CD4-positive, alpha-beta memory T cell (primary cell): ENCODE data around the gene PPAT. TPM values are rescaled to one million over a fixed set of nuclear protein-coding genes. Genes with fewer than 3 reads are reported as not detected.

Experiments used
- CTCF ChIA-PET: fragments of 350-600 bp; sonication (Branson Sonifier 250); formaldehyde crosslinking; loops from one replicate; lab custom pipeline; 2021; ENCODE audit warnings: inconsistent platforms; ENCODE audit not compliant: partially characterized antibody; lab: Charles Lee
- POLR2A ChIA-PET: fragments of 350-600 bp; sonication (Branson Sonifier 250); formaldehyde crosslinking; loops from one replicate; lab custom pipeline; 2021; ENCODE audit not compliant: partially characterized antibody; lab: Charles Lee
- DNase-seq, 5 donors: peaks; one replicate each; pipeline versions ENCODE4 v3.0.0 to v3.0.0-alpha.2; 2020 to 2022; ENCODE audit warnings: mixed read lengths in 1 of 5
- H3K27ac ChIP-seq: one replicate; pipeline ENCODE4 v1.7.0; 2013; ENCODE audit warnings: low read depth, low read length
- H3K27me3 ChIP-seq: 2 replicates; pipeline ENCODE4 v1.7.0; 2013; ENCODE audit warnings: mild to moderate bottlenecking, low read length, moderate library complexity; ENCODE audit not compliant: insufficient read depth
- H3K36me3 ChIP-seq: 2 replicates; pipeline ENCODE4 v1.7.0; 2013; ENCODE audit warnings: mild to moderate bottlenecking, low read length, moderate library complexity; ENCODE audit not compliant: insufficient read depth
- H3K4me1 ChIP-seq: 2 replicates; pipeline ENCODE4 v1.7.0; 2013; ENCODE audit warnings: mild to moderate bottlenecking, low read length, moderate library complexity; ENCODE audit not compliant: insufficient read depth
- H3K4me3 ChIP-seq, 2 donors: one replicate each; pipeline ENCODE4 v1.7.0; 2013; ENCODE audit warnings: low read length in 2 of 2, mild to moderate bottlenecking in 1 of 2
- H3K9me3 ChIP-seq, 2 donors: one replicate each; pipeline ENCODE4 v1.7.0; 2013; ENCODE audit warnings: low read length in 2 of 2, control low read depth in 1 of 2; ENCODE audit not compliant: control insufficient read depth in 1 of 2
- H3K27ac Mint-ChIP-seq, 7 donors: one replicate each; pipeline ENCODE4 v1.8.0; 2020 to 2021; ENCODE audit warnings: mixed read lengths in 7 of 7, mild to moderate bottlenecking in 6 of 7, inconsistent platforms in 3 of 7, moderate library complexity in 3 of 7
- H3K27me3 Mint-ChIP-seq, 2 donors: one replicate each; pipeline ENCODE4 v1.8.0; 2020 to 2021; ENCODE audit warnings: mixed read lengths in 2 of 2
- H3K36me3 Mint-ChIP-seq, 2 donors: one replicate each; pipeline ENCODE4 v1.8.0; 2020 to 2021; ENCODE audit warnings: mixed read lengths in 2 of 2, inconsistent platforms in 1 of 2, mild to moderate bottlenecking in 1 of 2
- H3K4me1 Mint-ChIP-seq, 4 donors: one replicate each; pipeline ENCODE4 v1.8.0; 2020 to 2021; ENCODE audit warnings: mixed read lengths in 4 of 4, mild to moderate bottlenecking in 1 of 4
- H3K4me3 Mint-ChIP-seq, 8 donors: one replicate each; pipeline ENCODE4 v1.8.0; 2020 to 2021; ENCODE audit warnings: mixed read lengths in 8 of 8, mild to moderate bottlenecking in 7 of 8, moderate library complexity in 6 of 8, inconsistent platforms in 3 of 8
- H3K9me3 Mint-ChIP-seq, 8 donors: one replicate each; pipeline ENCODE4 v1.8.0; 2020 to 2021; ENCODE audit warnings: mixed read lengths in 8 of 8, mild to moderate bottlenecking in 5 of 8, inconsistent platforms in 3 of 8, moderate library complexity in 1 of 8
- intact Hi-C: fragments of 100-400 bp; cut with micrococcal nuclease; formaldehyde crosslinking; loops from one replicate; pipeline ENCODE4 v1.15.1; 2023
- polyA plus RNA-seq, 2 donors: library from polyadenylated mRNA; unstranded; fragments of 300-500 nt; fragmentation: Illumina TruSeq; gene quantifications; one replicate each; pipeline ENCODE4 v1.2.3, GENCODE V29; 2021
- total RNA-seq, 2 experiments: library from RNA; stranded (reverse); gene quantifications; one replicate each; pipeline ENCODE4 v1.2.3, GENCODE V29; 2021

PPAT gene
- total and polyA plus RNA-seq, 4 experiments from 2014 or later = 7.0 to 15.7 (median 13.4) TPM

DNA sequence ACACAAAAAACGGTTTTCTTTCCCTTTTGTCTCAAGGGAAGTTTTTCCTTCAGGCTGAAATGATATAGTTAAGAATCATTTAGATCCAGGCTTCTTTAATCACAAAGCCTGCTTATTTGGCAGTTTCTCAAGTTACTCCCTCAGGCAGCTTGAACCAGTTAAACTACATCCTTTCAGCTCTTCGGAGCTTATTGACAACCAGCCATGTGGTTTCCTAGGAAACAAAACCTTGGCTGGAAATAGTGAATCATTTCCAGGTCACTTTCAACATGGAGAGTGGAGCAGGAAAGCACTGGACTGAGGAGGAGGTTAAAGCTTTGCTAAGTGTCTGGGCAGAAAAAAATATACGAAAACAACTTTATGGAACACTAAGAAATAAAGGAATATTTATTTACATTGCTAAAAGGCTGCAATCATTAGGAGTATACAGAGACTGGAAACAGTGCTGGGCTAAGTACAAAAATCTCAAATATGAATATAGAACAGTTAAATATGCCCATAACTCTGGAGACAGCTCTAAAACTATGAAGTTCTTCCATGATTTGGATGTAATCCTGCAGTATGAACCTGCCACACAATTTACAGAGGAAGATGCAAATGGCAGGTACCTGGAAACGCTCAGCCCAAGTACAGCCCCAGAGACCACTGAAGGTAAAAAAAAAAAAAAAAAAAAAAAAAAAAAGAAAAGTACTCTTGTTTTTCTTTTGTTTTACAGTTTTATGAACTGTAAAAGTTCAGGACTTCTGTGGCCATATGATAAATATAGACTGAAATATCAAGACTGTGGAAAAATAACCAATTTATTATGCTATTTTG is 25.0 kb downstream of the PPAT start:
- H3K4me1 Mint-ChIP-seq = peaks cover 0 to 9% (median 5%) of the 10 kb centered on the region in 4 donors
- no peaks in the 10 kb centered on the region for H3K27me3 Mint-ChIP-seq
- Histone ChIP-seq H3K4me1 (no peaks in the 10 kb centered on the region), H3K9me3 (no peaks in the 10 kb centered on the region), H3K27me3 (no peaks in the 10 kb centered on the region), H3K4me3 (no peak overlapping the region), H3K36me3 (no peaks in the 10 kb centered on the region), H3K27ac (no peak overlapping the region)
- no peaks in the 10 kb centered on the region for H3K9me3 Mint-ChIP-seq
- no peak overlapping the region for H3K4me3 Mint-ChIP-seq
- POLR2A ChIA-PET = no interaction called here
- CTCF ChIA-PET = interaction anchor here (0.7 to 2.3 kb wide), 5 partner anchors 11 to 426 kb away, joined by 3 to 6 read pairs (median 3); no protein-coding TSS in a partner anchor
- intact Hi-C loops = no loop called here
- H3K27ac Mint-ChIP-seq = peak overlapping the region in 3 of 7 donors; percentile 7 to 34 (median 25)
- DNase-seq = no peak
- H3K36me3 Mint-ChIP-seq = peaks cover 14 to 16% of the 10 kb centered on the region in 2 donors

DNA sequence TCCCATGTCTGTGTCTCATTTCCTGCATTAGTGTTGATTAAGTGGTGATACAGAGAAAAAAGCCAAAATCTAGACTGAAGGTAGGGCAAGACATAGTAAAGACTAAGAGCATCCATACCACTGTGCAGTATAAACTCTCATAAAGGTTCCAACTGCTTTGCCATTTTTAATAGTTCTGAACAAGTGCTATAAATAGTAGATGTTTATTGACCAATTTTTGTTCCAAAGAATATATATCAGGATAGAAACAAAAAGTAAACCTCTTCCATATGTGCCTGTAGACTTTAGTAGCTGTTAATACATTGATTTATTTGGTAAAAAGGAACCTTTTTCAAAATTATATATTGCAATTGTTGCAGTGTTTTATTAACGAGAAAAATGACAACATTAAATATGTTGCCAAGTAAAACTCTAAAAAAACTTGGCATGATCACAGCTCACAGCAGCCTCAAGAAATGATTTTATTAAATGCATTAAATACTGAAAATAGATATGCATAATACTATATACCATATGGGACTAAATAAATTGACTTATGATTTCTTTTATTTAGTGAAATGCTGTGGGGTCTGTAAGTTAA is 25.8 kb downstream of the PPAT start:
- H3K27ac ChIP-seq = no peak overlapping the region
- CTCF ChIA-PET = interaction anchor here (1.0 kb wide), 1 partner anchor 427 kb away, joined by 3 read pairs; no protein-coding TSS in a partner anchor
- Mint-ChIP-seq H3K4me3 (no peak overlapping the region), H3K4me1 (peaks cover 0 to 9% (median 5%) of the 10 kb centered on the region in 4 donors), H3K9me3 (no peaks in the 10 kb centered on the region), H3K27ac (no peak overlapping the region), H3K27me3 (no peaks in the 10 kb centered on the region), H3K36me3 (peaks cover 15 to 16% of the 10 kb centered on the region in 2 donors)
- POLR2A ChIA-PET = no interaction called here
- no peak for DNase-seq
- intact Hi-C loops = no loop called here
- H3K36me3 ChIP-seq = no peaks in the 10 kb centered on the region
- H3K27me3 ChIP-seq = no peaks in the 10 kb centered on the region
- no peaks in the 10 kb centered on the region for H3K9me3 ChIP-seq
- no peak overlapping the region for H3K4me3 ChIP-seq
- no peaks in the 10 kb centered on the region for H3K4me1 ChIP-seq

DNA sequence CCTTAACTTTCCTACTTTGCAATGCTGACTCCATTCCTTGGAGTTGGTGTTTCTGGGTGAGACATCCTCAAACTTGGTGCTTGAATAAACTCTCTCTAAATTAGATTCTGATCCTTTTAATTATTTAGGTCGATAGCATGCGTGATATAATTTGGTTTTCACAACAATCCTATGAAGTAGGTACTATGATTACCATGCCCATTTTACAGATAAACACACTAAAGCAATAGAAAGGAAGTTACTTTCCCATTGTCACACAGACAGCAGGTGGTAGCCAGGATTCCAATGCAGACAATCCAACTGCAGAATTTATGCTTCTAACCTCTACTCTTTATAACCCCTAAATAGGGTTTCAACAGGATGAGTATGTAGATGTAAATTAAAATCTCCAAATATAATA is 26.4 kb downstream of the PPAT start:
- no peaks in the 10 kb centered on the region for H3K27me3 ChIP-seq
- H3K36me3 Mint-ChIP-seq = peaks cover 16 to 20% of the 10 kb centered on the region in 2 donors
- no peak for DNase-seq
- H3K4me3 Mint-ChIP-seq = no peak overlapping the region
- H3K4me1 ChIP-seq = no peaks in the 10 kb centered on the region
- H3K9me3 ChIP-seq = no peaks in the 10 kb centered on the region
- CTCF ChIA-PET = interaction anchor here (1.0 to 1.1 kb wide), 2 partner anchors 14 to 427 kb away, joined by 3 to 4 read pairs; no protein-coding TSS in a partner anchor
- H3K9me3 Mint-ChIP-seq = no peaks in the 10 kb centered on the region
- no peaks in the 10 kb centered on the region for H3K36me3 ChIP-seq
- H3K4me1 Mint-ChIP-seq = peaks cover 0 to 9% (median 5%) of the 10 kb centered on the region in 4 donors
- H3K4me3 ChIP-seq = no peak overlapping the region
- no peak overlapping the region for H3K27ac Mint-ChIP-seq
- intact Hi-C loops = no loop called here
- no peaks in the 10 kb centered on the region for H3K27me3 Mint-ChIP-seq
- POLR2A ChIA-PET = no interaction called here
- H3K27ac ChIP-seq = no peak overlapping the region

DNA sequence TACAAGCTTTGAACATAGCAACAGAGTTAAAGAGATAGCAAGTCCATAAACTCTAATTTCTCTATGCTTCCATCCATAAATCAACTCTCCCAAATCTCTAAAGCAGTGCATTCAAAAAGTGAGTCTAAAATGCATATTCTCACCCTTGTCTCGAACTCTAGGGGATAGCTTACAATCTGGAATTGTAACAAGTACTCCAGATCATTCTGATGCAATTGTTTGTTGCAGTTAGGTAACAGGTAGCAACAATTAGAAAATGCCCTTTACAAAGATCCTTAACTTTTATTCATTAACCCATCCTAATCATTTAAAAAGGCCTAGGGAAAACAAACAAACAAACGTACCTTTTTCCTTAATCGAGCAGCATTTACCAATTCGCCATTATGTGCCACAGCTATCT is 29.3 kb downstream of the PPAT start:
- Mint-ChIP-seq H3K9me3 (no peaks in the 10 kb centered on the region), H3K4me1 (peaks cover 0 to 7% (median 3%) of the 10 kb centered on the region in 4 donors), H3K4me3 (no peak overlapping the region), H3K36me3 (peaks cover 16 to 33% of the 10 kb centered on the region in 2 donors), H3K27ac (no peak overlapping the region), H3K27me3 (no peaks in the 10 kb centered on the region)
- DNase-seq = no peak
- no peaks in the 10 kb centered on the region for H3K27me3 ChIP-seq
- no peaks in the 10 kb centered on the region for H3K9me3 ChIP-seq
- no peak overlapping the region for H3K4me3 ChIP-seq
- no peaks in the 10 kb centered on the region for H3K36me3 ChIP-seq
- H3K27ac ChIP-seq = no peak overlapping the region
- POLR2A ChIA-PET = interaction anchor here (1.5 kb wide), 1 partner anchor 19 kb away, joined by 5 read pairs; the partner anchor contains the start of gene AASDH
- intact Hi-C loops = no loop called here
- CTCF ChIA-PET = no interaction called here
- no peaks in the 10 kb centered on the region for H3K4me1 ChIP-seq

DNA sequence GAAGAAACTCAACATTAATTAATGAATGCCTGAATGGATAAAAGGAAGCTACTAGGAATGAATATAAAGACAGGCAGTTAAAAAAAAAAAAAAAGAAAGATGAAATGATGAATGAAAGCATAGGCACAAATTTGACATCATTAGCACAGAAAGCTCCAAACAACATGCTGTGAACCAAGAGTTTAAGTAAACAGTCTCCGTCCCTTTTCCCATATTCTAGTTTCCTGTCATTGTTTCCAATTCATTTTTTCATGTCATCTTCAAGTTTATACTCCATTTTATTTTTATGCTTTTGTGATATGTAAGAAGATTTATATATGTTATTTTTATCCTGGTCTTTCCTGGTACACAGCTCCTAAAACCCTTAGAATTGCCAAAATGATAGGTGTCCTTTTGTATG is 30.4 kb downstream of the PPAT start:
- Mint-ChIP-seq H3K27ac (no peak overlapping the region), H3K27me3 (no peaks in the 10 kb centered on the region), H3K4me3 (no peak overlapping the region), H3K4me1 (peaks cover 0 to 2% (median 0%) of the 10 kb centered on the region in 4 donors), H3K36me3 (peaks cover 19 to 42% of the 10 kb centered on the region in 2 donors), H3K9me3 (no peaks in the 10 kb centered on the region)
- intact Hi-C loops = no loop called here
- no peaks in the 10 kb centered on the region for H3K9me3 ChIP-seq
- H3K4me1 ChIP-seq = no peaks in the 10 kb centered on the region
- no peak overlapping the region for H3K27ac ChIP-seq
- ChIA-PET POLR2A (interaction anchor here (1.5 kb wide), 1 partner anchor 17 kb away, joined by 5 read pairs; the partner anchor contains the start of gene AASDH), CTCF (interaction anchor here (0.7 to 2.7 kb wide), 6 partner anchors 17 to 432 kb away, joined by 3 to 12 read pairs (median 6); partner anchors contain the start of gene AASDH)
- H3K27me3 ChIP-seq = no peaks in the 10 kb centered on the region
- no peak for DNase-seq
- no peak overlapping the region for H3K4me3 ChIP-seq
- no peaks in the 10 kb centered on the region for H3K36me3 ChIP-seq

DNA sequence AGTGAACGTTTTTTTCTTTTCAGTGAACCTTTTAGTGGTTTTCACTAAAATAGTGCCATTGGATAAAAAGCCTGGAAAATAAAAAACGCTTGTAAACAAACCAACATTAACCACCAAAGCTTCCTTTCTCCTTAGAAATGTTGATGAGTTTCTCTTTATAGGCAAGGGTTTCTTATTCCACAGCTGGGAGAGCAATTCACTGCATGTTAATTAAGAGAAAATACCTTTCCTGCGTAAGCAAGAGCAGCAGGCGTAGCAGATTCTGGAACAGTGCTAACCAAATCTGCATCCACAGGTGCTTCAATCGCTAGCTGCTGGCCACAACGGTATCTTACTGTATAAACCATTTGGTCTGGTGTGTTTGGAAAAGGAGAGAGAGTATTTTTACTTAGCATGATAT is 34.9 kb downstream of the PPAT start:
- Mint-ChIP-seq H3K4me3 (no peak overlapping the region), H3K27me3 (no peaks in the 10 kb centered on the region), H3K9me3 (no peaks in the 10 kb centered on the region), H3K4me1 (no peaks in the 10 kb centered on the region), H3K27ac (no peak overlapping the region), H3K36me3 (peaks cover 4 to 35% of the 10 kb centered on the region in 2 donors)
- no peak overlapping the region for H3K4me3 ChIP-seq
- H3K4me1 ChIP-seq = no peaks in the 10 kb centered on the region
- no peaks in the 10 kb centered on the region for H3K27me3 ChIP-seq
- intact Hi-C loops = no loop called here
- no peaks in the 10 kb centered on the region for H3K9me3 ChIP-seq
- ChIA-PET POLR2A (no interaction called here), CTCF (no interaction called here)
- no peak for DNase-seq
- H3K36me3 ChIP-seq = no peaks in the 10 kb centered on the region
- no peak overlapping the region for H3K27ac ChIP-seq

DNA sequence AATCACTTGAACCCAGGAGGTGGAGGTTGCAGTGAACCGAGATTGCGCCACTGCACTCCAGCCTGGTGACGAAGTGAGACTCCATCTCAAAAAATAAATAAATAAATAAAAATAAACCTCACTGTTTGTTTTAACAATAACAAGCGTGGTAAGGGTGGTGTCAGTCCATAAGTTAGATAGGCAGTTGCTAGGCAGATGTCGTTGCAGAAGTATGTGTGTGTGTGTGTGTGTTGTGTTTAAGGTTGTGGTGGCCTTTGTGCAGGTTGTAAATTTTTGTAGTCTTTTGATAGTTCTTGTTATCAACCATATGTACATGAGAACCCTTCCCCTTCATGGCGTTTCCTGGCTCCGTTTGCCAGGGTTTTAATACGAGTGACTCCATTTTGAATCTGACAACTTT is 44.1 kb downstream of the PPAT start:
- H3K9me3 Mint-ChIP-seq = peaks cover 0 to 4% (median 0%) of the 10 kb centered on the region in 8 donors
- H3K27ac Mint-ChIP-seq = no peak overlapping the region

More for the DNA sequence above, 44.1 kb downstream of the PPAT start:
- peaks cover 0 to 17% of the 10 kb centered on the region in 2 donors for H3K36me3 Mint-ChIP-seq
- H3K4me1 Mint-ChIP-seq = peaks cover 19 to 44% (median 31%) of the 10 kb centered on the region in 4 donors
- H3K4me1 ChIP-seq = peaks cover 15% of the 10 kb centered on the region
- no peaks in the 10 kb centered on the region for H3K27me3 Mint-ChIP-seq
- H3K27ac ChIP-seq = no peak overlapping the region
- H3K4me3 ChIP-seq = no peak overlapping the region
- H3K27me3 ChIP-seq = no peaks in the 10 kb centered on the region
- no peak overlapping the region for H3K4me3 Mint-ChIP-seq
- CTCF ChIA-PET = no interaction called here
- no peak for DNase-seq
- no peaks in the 10 kb centered on the region for H3K36me3 ChIP-seq
- H3K9me3 ChIP-seq = no peaks in the 10 kb centered on the region
- intact Hi-C loops = no loop called here
- POLR2A ChIA-PET = no interaction called here
